ENCODE data around the gene PRSS1.
"Not testable (repeated sequence)": the region's sequence is repeated elsewhere in the genome, so short reads cannot be mapped to it uniquely, and the experiment has no call there.

The PRSS1 gene

DNA sequence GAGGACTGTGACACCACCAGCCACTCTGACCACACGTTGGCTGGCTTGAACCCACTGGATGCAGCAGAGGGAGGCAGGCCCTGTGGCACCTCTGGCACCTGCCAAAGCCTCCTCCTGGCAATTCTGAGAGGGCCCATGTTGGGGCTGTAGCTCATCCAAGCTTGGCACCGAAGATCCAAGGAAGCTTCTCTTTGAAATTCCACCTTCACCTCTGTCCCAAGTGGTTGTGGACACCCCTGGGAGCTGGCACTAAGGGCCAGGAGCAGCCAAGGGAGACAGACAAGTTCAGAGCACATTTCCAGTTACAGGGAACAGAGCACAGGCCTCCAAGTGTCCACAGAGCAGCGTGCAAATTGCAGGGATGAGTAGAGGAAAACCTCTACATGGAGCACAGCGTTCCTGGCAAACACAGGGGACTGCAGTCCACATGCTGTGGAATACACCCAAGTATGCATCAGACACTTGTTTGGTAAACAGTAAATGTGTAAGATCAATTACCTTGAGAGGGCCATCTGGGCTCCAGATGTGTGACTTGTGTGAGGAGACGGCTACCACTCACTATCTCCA is 4.7 kb downstream of the PRSS1 start:
- not testable (repeated sequence) for H3K4me1 Mint-ChIP-seq, H3K9me3 Mint-ChIP-seq

DNA sequence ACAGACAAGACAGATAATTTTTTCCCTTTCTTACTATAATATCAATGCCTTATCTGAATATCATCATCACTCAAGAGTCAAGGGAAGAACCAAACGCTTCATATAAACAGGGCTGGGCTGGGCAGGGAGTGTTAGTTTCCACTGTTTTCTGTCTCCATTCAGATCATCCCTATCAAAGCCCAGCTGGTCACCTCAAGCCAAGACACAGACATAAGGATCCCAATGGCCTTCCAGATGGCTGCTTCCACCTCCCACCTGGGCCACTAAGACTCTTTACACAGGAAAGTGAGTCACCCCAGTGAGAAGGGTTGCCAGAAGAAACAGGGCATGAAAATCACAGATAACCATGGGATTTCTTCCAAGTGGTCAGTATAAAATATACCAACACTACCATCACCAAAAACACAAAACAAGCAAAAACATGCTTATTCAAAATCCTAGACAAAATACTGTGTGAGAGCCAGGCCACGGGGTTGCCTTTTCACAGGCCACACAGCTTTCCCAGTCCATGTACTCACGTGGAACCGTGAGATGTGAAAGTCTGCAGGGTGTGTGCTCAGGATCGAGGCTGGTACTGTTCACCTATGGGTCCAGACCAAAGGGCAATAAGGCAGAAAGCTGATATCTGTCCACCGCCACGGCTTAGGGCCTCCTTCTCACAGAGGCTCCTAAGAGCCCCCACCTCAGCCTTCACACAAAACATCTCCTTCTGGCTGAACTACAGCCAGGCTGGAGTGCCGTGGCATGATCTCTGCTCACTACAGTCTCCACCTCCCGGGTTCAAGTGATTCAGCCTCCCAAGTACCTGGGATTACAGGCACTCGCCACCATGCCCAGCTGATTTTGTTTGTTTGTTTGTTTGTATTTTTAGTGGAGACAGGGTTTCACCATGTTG is 5.7 kb downstream of the PRSS1 start:
- peaks cover 0 to 1% of the 10 kb centered on the region in 2 donors for H3K9me3 Mint-ChIP-seq
- H3K4me1 Mint-ChIP-seq: peaks cover 0 to 3% of the 10 kb centered on the region in 2 donors
- no peak for ATAC-seq (replicated peaks)
- H3K36me3 Mint-ChIP-seq: no peaks in the 10 kb centered on the region
- DNase-seq: no peak
- no peak overlapping the region for H3K4me3 Mint-ChIP-seq
- peaks cover 0 to 1% of the 10 kb centered on the region in 2 donors for H3K27me3 Mint-ChIP-seq
- no peak overlapping the region for H3K27ac Mint-ChIP-seq

More for the DNA sequence above, 4.7 kb downstream of the PRSS1 start:
- not testable (repeated sequence) for DNase-seq; H3K36me3 Mint-ChIP-seq; H3K27ac Mint-ChIP-seq; H3K4me3 Mint-ChIP-seq; ATAC-seq (replicated peaks); H3K27me3 Mint-ChIP-seq

DNA sequence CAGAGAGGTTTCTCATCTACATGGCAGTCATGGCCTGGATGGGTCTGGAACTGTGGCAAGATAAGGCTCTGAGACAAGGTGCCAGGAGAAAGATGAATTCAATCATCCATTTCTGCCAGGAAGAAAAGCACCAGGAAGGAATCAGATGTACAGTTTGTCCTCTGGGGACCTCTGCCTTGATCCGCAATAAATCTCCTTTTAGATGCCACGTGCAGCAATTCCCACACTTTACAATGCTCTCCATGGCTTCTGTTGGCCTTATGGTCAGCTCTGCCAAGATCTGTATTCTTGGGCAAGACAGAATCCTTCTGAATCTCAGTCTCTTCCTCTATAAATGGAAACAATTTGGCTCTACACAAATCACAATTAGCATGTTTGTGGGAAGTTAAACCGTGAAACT is 9.0 kb downstream of the PRSS1 start:
- not testable (repeated sequence) for ATAC-seq (replicated peaks); H3K27ac Mint-ChIP-seq; H3K36me3 Mint-ChIP-seq; H3K4me1 Mint-ChIP-seq; H3K4me3 Mint-ChIP-seq; H3K9me3 Mint-ChIP-seq; DNase-seq
- H3K27me3 Mint-ChIP-seq: peaks cover 12 to 13% of the 10 kb centered on the region in 2 donors

DNA sequence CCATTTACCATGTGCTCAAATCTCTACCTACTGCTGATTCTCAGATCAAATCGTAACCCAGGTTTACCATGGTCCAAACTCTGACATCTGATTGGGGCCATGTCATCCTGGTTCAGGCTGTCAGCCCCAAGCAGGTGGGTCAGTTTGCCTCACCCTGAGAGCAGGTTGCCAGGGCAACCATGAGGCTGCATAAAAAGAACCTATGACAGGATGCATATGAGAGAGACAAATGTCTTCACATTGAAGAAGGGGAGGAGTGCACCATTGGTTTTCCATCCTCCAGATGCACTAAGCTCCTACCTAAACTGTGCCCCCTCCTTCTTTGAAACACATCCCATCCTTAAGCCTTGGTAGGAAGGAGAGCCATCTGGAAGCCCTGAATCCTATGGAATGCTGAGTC is 10.2 kb downstream of the PRSS1 start:
- peaks cover 0 to 2% of the 10 kb centered on the region in 2 donors for H3K36me3 Mint-ChIP-seq
- ATAC-seq (replicated peaks) (no peak), DNase-seq (no peak)
- peaks cover 12 to 13% of the 10 kb centered on the region in 2 donors for H3K27me3 Mint-ChIP-seq
- H3K4me3 Mint-ChIP-seq: no peak overlapping the region
- no peak overlapping the region for H3K27ac Mint-ChIP-seq
- no peaks in the 10 kb centered on the region for H3K9me3 Mint-ChIP-seq
- peaks cover 0 to 3% of the 10 kb centered on the region in 2 donors for H3K4me1 Mint-ChIP-seq

DNA sequence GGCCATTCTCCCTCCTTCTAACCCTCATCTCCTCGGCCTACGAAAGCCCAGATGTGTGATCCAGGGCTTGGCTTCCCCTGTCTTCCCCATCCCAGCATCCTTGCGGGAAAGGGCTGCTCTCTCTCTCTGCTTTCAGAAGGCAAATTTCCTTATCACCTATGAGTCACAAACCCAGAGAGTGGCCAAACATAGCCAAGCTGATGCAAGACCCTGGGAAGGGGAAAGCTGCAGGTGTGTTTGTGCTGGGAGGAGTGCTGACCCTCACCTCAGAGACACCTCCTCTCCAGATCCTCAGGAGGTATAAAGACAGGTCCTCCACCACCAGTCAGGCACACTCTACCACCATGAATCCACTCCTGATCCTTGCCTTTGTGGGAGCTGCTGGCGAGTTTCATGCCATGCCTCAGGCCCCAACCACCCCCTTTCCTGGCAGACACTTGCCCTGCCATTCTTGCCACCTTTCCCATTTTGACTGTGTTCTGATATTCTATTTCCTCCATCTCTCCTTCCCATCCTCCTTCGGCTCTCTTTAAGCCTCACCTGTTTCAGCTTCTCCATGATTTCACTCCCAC is 10.9 kb downstream of the PRSS1 start:
- Mint-ChIP-seq H3K27ac (no peak overlapping the region), H3K9me3 (no peaks in the 10 kb centered on the region)
- no peak for ATAC-seq (replicated peaks)

DNA sequence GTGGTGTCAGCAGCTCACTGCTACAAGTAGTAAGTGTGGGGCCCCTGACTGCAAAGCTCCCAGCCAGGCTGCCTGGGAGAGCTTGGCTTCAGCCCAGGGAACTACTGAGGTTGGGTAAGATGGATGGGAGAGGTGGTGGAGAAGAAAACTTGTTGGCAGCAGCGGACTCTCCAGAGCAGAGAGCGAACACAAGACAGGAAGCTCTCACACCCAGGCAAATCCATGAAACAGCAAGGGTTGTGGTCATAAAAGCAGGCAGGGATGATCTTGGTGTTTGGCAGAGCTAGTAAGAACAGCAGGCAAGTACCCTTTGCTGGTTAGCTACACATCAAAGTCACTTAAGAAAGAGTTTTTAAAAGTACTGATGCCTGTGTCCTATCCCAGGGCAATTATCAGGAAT is 12.3 kb downstream of the PRSS1 start:
- H3K27ac Mint-ChIP-seq: peak overlapping the region; percentile 56
- not testable (repeated sequence) for ATAC-seq (replicated peaks)

More for the DNA sequence above, 10.9 kb downstream of the PRSS1 start:
- Mint-ChIP-seq H3K27me3 (peaks cover 12 to 13% of the 10 kb centered on the region in 2 donors), H3K4me3 (no peak overlapping the region), H3K36me3 (peaks cover 0 to 2% of the 10 kb centered on the region in 2 donors), H3K4me1 (peaks cover 0 to 3% of the 10 kb centered on the region in 2 donors)
- no peak for DNase-seq

DNA sequence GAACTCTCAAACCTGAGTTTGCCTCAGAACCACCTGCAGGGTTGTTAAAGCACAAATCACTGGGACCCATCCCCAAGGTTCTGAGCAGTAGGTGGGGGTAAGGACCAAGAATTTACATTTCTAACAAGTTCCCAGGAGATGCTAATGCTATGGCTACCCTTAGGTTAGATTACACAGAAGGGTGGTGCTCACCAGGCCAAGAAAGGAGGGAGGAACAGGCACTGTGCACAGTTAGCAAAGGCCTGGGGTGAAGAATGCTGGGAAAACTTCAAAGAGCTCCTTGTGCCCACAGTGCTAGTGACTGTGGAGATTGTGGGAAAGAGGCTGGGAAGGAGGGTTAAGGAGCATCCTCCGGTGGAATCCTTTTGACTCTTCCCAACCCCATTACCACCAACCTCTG is 12.8 kb downstream of the PRSS1 start:
- Mint-ChIP-seq H3K4me1 (peaks cover 0 to 3% of the 10 kb centered on the region in 2 donors), H3K4me3 (no peak overlapping the region), H3K27me3 (peaks cover 12 to 13% of the 10 kb centered on the region in 2 donors), H3K36me3 (peaks cover 0 to 2% of the 10 kb centered on the region in 2 donors), H3K9me3 (no peaks in the 10 kb centered on the region), H3K27ac (no peak overlapping the region)
- DNase-seq: no peak
- no peak for ATAC-seq (replicated peaks)

More for the DNA sequence above, 12.3 kb downstream of the PRSS1 start:
- not testable (repeated sequence) for H3K36me3 Mint-ChIP-seq, H3K9me3 Mint-ChIP-seq, H3K4me3 Mint-ChIP-seq, DNase-seq, H3K4me1 Mint-ChIP-seq
- peaks cover 12 to 13% of the 10 kb centered on the region in 2 donors for H3K27me3 Mint-ChIP-seq

DNA sequence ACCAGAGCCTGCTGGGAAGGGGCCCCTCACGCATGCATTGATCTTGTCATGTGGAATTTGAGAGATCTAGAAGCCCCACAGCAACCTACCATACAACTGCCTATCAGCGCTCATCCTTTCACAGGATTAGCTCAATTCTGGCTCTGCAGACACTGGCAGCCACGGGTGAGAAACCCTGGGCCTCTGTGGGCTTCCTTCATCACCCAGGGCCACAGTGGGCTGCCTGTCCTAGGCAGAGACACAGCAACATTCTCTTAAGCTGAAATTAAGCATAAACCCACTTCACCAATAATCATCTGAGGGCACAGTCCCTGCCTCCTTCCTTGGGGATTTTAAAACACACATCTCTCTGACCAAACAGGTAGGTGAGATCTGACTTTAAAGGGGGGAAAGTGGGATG is 18.2 kb downstream of the PRSS1 start:
- Mint-ChIP-seq H3K27me3 (peaks cover 4 to 5% of the 10 kb centered on the region in 2 donors), H3K4me3 (no peak overlapping the region), H3K4me1 (peaks cover 22% of the 10 kb centered on the region in 2 donors), H3K36me3 (no peaks in the 10 kb centered on the region), H3K9me3 (no peaks in the 10 kb centered on the region), H3K27ac (no peak overlapping the region)
- ATAC-seq (replicated peaks) (no peak), DNase-seq (no peak)

DNA sequence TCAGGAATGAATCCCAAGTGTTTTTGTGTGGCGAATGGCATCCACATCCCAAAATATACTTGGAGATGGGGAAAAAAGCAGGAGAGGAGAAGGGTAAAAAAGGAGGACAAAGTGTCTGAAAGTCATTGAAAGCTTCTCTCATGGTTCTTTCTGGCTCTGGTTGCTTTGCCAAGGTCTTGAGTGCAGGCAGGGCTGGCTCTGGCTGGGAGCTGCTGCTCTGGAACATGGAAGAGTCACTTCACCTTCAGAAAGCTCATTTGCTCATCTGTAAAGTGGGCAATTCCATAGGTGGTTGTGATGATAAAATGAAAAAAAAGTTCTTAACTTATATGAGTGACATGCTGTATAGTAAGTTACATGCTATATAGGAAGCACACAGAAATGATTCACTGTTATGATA is 18.6 kb downstream of the PRSS1 start:
- Mint-ChIP-seq H3K27ac (no peak overlapping the region), H3K9me3 (no peaks in the 10 kb centered on the region), H3K27me3 (peaks cover 1 to 2% of the 10 kb centered on the region in 2 donors), H3K4me1 (peaks cover 22% of the 10 kb centered on the region in 2 donors), H3K36me3 (no peaks in the 10 kb centered on the region), H3K4me3 (no peak overlapping the region)
- ATAC-seq (replicated peaks) (no peak), DNase-seq (no peak)

DNA sequence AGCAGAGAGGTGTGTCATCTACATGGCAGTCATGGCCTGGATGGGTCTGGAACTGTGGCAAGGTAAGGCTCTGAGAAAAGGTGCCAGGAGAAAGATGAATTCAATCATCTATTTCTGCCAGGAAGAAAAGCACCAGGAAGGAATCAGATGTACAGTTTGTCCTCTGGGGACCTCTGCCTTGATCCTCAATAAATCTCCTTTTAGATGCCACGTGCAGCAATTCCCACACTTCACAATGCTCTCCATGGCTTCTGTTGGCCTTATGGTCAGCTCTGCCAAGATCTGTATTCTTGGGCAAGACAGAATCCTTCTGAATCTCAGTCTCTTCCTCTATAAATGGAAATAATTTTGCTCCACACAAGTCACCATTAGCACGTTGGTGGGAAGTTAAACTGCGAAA is 19.6 kb downstream of the PRSS1 start:
- not testable (repeated sequence) for H3K27ac Mint-ChIP-seq; H3K27me3 Mint-ChIP-seq; ATAC-seq (replicated peaks); H3K9me3 Mint-ChIP-seq; H3K36me3 Mint-ChIP-seq; DNase-seq; H3K4me3 Mint-ChIP-seq
- H3K4me1 Mint-ChIP-seq: peaks cover 22 to 26% of the 10 kb centered on the region in 2 donors

DNA sequence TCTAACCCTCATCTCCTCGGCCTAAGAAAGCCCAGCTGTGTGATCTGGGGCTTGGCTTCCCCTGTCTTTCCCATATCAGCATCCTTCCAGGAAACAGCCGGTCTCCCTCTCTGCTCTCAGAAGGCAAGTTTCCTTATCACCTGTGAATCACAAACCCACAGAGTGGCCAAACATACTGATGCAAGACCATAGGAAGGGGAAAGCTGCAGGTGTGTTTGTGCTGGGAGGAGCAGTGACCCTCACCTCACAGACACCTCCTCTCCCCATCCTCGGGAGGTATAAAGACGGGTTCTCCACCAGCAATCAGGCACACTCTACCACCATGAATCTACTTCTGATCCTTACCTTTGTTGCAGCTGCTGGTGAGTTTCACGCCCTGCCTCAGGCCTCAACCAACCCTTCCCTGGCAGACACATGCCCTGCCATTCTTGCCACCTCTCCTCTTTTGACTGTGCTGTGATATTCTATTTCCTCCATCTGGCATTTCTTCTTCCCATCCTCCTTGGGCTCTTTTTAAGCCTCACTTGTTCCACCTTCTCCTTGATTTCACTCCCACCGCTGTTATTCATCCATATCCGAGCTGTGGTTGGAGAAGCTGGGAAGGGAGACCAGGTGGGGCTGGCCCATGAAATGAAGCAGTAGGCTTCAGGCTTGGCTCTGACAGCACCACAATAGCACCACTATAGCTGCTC is 21.5 kb downstream of the PRSS1 start, which contains the start of gene PRSS2:
Gene PRSS2 (plus strand): TSS at position 310 of the 692 bp plus-strand sequence. CDS start 13 bp downstream, at position 323.
- H3K9me3 Mint-ChIP-seq: no peaks in the 10 kb centered on the region
- H3K4me3 Mint-ChIP-seq: peak within 1 kb of the TSS in 1 of 2 donors; percentile 34
- no peak for DNase-seq
- ATAC-seq (replicated peaks): peak; percentile 47 to 51
- H3K36me3 Mint-ChIP-seq: no peaks in the 10 kb centered on the region
- no peaks in the 10 kb centered on the region for H3K27me3 Mint-ChIP-seq
- peaks cover 22 to 26% of the 10 kb centered on the region in 2 donors for H3K4me1 Mint-ChIP-seq
- peak within 1 kb of the TSS; percentile 72 for H3K27ac Mint-ChIP-seq

DNA sequence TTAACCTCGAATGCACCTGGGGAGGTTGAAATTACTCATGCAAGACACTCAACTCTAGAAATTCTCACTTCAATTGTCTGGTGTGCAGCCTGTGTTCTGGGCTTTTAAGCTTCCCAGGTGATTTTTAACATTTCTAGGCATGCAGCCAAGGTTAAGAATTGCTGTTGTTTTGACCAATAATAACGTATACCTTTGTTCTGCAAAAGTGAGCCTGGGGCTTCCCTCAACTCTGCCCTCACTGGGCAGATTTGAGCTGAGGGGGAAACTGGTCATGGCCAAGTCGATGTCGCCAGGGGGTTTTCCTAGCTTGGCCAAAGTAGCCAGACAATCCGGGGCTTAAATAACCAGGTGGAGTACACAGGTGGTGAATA is 22.1 kb downstream of the PRSS1 start:
- Mint-ChIP-seq H3K4me3 (no peak overlapping the region), H3K9me3 (no peaks in the 10 kb centered on the region), H3K36me3 (no peaks in the 10 kb centered on the region), H3K4me1 (peaks cover 22 to 26% of the 10 kb centered on the region in 2 donors), H3K27ac (peak overlapping the region; percentile 6), H3K27me3 (no peaks in the 10 kb centered on the region)
- peak; percentile 35 for DNase-seq
- ATAC-seq (replicated peaks): peak; percentile 90 to 94

DNA sequence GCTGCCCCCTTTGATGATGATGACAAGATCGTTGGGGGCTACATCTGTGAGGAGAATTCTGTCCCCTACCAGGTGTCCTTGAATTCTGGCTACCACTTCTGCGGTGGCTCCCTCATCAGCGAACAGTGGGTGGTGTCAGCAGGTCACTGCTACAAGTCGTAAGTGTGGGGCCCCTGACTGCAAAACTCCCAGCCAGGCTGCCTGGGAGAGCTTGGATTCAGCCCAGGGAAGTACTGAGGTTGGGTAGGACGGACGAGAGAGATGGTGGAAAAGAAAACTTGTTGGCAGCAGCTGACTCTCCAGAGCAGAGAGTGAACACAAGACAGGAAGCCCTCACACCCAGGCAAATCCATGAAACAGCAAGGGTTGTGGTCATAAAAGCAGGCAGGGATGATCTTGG is 22.8 kb downstream of the PRSS1 start:
- no peaks in the 10 kb centered on the region for H3K36me3 Mint-ChIP-seq
- H3K9me3 Mint-ChIP-seq: no peaks in the 10 kb centered on the region
- peak overlapping the region; percentile 38 for H3K27ac Mint-ChIP-seq
- no peaks in the 10 kb centered on the region for H3K27me3 Mint-ChIP-seq
- ATAC-seq (replicated peaks) (no peak), DNase-seq (no peak)
- no peak overlapping the region for H3K4me3 Mint-ChIP-seq
- H3K4me1 Mint-ChIP-seq: peaks cover 22 to 26% of the 10 kb centered on the region in 2 donors

DNA sequence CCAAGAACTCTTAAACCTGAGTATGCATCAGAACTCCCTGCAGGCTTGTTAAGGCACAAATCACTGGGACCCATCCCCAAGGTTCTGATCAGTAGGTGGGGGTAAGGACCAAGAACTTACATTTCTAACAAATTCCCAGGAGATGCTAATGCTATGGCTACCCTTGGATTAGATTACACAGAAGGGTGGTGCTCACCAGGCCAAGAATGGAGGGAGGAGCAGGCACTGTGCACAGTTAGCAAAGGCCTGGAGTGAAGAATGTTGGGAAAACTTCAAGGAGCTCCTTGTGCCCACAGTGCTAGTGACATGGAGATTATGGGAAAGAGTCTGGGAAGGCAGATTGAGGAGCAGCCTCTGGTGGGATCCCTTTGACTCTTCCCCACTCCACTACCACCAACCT is 23.4 kb downstream of the PRSS1 start:
- no peak for DNase-seq
- Mint-ChIP-seq H3K27me3 (no peaks in the 10 kb centered on the region), H3K36me3 (no peaks in the 10 kb centered on the region), H3K9me3 (peaks cover 0 to 1% of the 10 kb centered on the region in 2 donors), H3K27ac (no peak overlapping the region), H3K4me1 (peaks cover 22 to 26% of the 10 kb centered on the region in 2 donors), H3K4me3 (no peak overlapping the region)
- no peak for ATAC-seq (replicated peaks)

Measured in stimulated activated naive B cell treated with anti-CD40 and anti-IgM and Interleukin-4, amounts not matched to agents 10 μg/mL and 1 μg/mL and 100 μg/mL, for 72 hours (primary cell).